ENCODE data around the gene SMIM33.

SMIM33 gene

GRCh38 chr5:139461698-139462097 is 9.1 kb upstream of the SMIM33 start:
- DNase-seq (ENCODE audit: low read depth): no peak
- no peak overlapping the region for H3K4me3 ChIP-seq (ENCODE audit: low read depth, low read length)
- TF ChIP-seq, protein P1, sequence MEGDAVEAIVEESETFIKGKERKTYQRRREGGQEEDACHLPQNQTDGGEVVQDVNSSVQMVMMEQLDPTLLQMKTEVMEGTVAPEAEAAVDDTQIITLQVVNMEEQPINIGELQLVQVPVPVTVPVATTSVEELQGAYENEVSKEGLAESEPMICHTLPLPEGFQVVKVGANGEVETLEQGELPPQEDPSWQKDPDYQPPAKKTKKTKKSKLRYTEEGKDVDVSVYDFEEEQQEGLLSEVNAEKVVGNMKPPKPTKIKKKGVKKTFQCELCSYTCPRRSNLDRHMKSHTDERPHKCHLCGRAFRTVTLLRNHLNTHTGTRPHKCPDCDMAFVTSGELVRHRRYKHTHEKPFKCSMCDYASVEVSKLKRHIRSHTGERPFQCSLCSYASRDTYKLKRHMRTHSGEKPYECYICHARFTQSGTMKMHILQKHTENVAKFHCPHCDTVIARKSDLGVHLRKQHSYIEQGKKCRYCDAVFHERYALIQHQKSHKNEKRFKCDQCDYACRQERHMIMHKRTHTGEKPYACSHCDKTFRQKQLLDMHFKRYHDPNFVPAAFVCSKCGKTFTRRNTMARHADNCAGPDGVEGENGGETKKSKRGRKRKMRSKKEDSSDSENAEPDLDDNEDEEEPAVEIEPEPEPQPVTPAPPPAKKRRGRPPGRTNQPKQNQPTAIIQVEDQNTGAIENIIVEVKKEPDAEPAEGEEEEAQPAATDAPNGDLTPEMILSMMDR (IDR thresholded peaks at IDR 0.05; ENCODE audit: control insufficient read depth, extremely low read depth, insufficient read depth): no peak

DNA sequence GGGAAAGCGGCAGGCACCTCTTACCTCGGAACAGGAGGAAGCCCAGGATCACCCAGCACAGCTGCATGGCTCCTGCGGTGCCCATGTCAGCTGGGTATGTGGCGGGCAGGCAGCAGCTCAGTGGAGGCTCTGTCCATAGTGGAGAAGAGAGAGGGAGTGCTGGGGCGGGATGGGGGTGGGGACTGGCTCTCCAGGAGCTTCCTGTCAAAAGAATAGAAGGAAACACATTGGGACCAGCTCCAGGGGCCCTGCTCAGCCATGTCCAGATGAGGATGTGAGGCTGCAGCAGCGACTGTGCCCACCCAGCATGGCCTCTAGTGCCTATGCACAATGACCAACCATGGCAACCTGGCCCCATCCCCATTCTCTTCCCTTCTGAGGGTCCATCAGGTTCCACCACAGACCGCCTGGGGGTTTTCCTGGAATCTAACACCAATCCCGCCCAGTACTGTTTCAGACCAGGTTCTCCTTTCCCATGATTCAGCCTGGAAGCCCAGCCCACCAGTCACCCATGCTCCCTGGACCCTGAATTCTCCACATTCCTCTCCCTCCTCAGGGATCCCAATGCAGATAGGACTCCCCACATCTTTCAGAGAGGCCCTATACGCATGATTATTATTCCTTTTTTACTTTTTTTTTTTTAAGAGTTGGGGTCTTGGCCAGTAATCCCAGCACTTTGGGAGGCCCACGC is 8.1 kb upstream of the SMIM33 start, which contains the start of gene ECSCR:
Gene ECSCR (minus strand): TSS at position 158 of the 691 bp plus-strand sequence. CDS start 73 bp downstream, at position 85.
- H3K4me3 ChIP-seq (ENCODE audit: low read depth, low read length): no peak within 1 kb of the TSS
- TF ChIP-seq, protein P1 (IDR thresholded peaks at IDR 0.05; ENCODE audit: control insufficient read depth, extremely low read depth, insufficient read depth): no peak
- DNase-seq (ENCODE audit: low read depth): no peak

GRCh38 chr5:139468421-139468931 is 2.3 kb upstream of the SMIM33 start:
- H3K4me3 ChIP-seq (ENCODE audit: low read depth, low read length): no peak overlapping the region
- no peak for DNase-seq (ENCODE audit: low read depth)
- TF ChIP-seq, protein P1 (IDR thresholded peaks at IDR 0.05; ENCODE audit: control insufficient read depth, extremely low read depth, insufficient read depth): no peak

GRCh38 chr5:139472386-139473030 is 1.7 kb downstream of the SMIM33 start:
- DNase-seq (ENCODE audit: low read depth): no peak
- TF ChIP-seq, protein P1 (IDR thresholded peaks at IDR 0.05; ENCODE audit: control insufficient read depth, extremely low read depth, insufficient read depth): no peak
- no peak overlapping the region for H3K4me3 ChIP-seq (ENCODE audit: low read depth, low read length)

DNA sequence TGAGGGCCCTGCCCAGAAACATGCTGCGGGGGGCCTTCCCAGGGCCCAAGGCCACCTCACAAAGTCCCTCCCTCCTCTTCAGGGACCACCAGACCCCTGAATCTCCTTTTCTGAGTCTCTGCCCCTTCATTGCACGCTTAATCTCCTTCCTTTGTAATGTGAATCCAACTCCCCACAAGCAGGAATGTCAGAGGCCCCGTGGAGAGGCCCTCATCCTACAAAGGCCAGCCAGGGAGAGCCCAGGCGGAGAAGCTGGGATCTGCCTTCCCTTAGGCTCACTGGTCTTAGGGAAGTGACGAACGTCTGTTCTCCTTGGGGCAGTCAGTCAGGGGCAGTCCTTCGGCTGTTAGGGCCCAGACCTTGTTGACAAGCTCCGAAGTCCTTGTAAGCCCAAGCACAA is 2.3 kb downstream of the SMIM33 start:
- TF ChIP-seq, protein P1 (IDR thresholded peaks at IDR 0.05; ENCODE audit: control insufficient read depth, extremely low read depth, insufficient read depth): no peak
- no peak overlapping the region for H3K4me3 ChIP-seq (ENCODE audit: low read depth, low read length)
- DNase-seq (ENCODE audit: low read depth): no peak

GRCh38 chr5:139473565-139473964 is 2.8 kb downstream of the SMIM33 start:
- TF ChIP-seq, protein P1 (IDR thresholded peaks at IDR 0.05; ENCODE audit: control insufficient read depth, extremely low read depth, insufficient read depth): no peak
- DNase-seq (ENCODE audit: low read depth): no peak

More at GRCh38 chr5:139473565-139473964, 2.8 kb downstream of the SMIM33 start:
- H3K4me3 ChIP-seq (ENCODE audit: low read depth, low read length): no peak overlapping the region
